NCI-H524 (cell line): ENCODE results near the gene FAM76A.
"Not testable (repeated sequence)": the region's sequence is repeated elsewhere in the genome, so short reads cannot be mapped to it uniquely, and the experiment has no call there.

Experiments used
- DNase-seq, 2 experiments: peaks; one replicate each; lab custom pipeline; 2025; lab: John Stamatoyannopoulos, UW

FAM76A gene

DNA sequence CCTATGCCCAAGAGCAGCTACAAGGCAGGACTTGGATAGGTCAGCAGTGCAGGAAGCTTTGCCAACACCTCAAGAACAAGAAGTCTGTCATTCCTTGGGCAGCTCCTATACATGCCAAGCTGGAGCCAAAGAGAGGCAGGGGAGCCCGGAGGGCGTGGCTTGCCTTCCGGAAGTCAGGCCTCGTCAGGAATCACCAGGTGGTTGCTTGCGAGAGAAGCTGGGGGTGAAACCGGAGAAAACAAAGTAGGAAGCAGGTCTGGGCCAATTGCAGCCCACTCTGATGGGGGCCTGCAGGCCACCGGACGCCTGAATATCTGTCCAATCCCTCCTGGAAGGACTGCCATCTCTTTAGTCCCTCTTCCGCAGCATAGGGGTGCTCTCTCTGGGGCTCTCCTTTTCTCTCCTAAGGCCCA lies 794 bp upstream of the FAM76A start:
- DNase-seq = peak; percentile 13 to 25

DNA sequence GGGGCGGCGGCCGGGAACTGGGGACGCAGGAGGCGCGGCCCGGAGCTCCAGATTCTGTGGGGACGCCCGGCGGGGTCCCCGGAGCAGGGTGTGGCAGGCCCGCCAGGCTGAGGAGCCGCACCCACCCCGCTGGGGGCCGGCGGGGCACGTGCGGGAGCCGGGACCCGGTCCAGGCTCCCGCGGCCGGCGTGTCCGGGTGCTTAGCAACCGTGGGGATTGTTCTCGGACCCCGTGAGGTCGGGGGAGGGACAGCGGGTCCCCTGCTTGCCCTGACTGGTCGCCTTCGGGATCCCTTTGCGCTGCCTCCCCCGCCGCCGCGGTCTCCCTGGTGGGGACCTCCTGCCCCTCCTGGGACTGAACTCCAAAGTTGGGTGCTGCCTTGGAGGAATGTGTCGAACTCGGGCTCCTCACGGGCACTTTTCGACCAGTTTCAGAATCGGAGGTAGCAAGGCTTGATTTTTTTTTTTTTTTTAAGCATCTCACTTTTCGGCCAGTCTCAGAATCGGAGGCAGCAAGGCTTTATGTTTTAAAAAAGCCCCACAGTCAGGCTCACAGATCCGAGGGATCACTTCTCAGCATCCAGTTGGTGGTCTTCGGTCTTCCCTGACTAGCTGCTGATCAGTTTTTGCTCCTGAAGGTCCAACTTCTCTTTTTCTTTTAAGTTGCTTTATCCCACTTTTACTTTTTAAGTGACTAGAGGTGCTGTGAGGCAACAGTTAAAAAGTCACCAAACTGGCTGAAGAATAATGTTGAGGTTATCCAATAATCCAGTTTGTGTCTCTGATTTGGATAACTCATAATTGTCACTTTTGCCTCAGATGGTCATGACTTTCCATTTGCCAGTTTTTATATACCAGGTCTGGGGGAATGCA lies 648 bp downstream of the FAM76A start:
- DNase-seq = peak in 1 of 2 experiments; percentile 45

DNA sequence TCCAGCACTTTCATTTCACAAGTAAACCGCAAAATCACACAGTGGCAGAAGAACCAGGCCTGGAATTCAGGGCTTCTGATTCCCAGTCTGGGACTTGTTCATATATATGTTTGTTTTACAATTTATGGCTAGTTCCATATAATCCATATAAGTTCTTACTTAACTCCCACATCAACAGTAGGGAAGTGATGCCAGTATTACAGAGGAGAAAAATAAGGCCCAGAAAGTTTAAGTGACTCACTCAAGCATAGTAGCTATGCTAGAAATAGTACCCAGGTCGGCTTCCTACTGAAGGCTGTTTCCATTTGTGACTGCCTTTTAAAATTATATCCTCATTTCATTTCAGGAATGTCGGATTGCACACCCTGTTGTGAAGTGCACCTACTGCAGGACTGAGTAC lies 1.4 kb downstream of the FAM76A start:
- no peak for DNase-seq

DNA sequence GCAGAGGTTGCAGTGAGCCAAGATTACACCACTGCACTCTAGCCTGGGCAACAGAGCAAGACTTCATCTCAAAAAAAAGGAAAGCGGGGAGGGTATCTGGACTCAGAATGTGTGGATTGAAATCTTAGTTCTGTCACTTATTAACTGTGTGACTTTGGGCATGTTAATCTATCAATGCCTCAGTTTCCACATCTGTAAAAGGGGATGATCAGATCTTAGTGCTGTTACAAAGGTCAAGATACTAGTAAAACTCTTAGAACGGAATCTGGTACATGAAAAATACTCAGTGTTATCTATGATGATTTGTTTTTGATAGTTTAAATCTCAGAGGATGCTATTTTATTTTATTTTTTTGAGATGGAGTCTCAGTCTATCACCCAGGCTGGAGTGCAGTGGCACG lies 10.5 kb downstream of the FAM76A start:
- DNase-seq = no peak

DNA sequence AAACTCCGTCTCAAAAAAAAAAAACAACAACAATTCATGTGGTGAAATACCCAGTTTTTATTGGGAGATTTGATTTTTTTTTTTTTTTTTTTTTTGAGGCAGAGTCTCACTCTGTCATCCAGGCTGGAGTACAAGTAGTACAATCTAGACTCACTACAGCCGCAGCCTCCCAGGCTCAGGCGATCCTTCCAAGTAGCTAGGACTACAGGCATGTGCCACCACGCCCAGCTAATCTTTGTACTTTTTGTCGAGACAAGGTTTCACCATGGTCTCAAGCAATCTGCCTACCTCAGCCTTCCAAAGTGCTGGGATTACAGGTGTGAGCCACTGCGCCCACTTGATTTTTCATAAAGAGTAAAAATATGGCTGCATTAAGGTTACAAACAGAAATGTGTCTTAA lies 15.4 kb downstream of the FAM76A start:
- no peak for DNase-seq

DNA sequence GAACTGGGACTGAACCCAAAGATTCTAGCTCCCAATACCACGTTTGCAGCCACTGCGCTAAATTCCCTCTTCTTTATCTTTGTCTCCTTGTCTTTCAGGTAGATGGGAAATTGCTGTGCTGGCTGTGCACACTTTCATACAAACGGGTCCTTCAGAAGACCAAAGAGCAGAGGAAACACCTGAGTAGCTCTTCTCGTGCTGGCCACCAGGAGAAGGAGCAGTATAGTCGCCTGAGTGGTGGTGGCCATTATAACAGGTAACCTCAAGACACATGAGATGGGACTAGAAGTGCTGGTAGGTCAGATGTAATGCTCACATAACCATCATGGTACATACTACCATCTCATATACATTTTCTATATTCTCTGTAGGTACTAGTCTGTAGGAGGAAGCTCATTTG lies 18.8 kb downstream of the FAM76A start:
- DNase-seq = no peak

DNA sequence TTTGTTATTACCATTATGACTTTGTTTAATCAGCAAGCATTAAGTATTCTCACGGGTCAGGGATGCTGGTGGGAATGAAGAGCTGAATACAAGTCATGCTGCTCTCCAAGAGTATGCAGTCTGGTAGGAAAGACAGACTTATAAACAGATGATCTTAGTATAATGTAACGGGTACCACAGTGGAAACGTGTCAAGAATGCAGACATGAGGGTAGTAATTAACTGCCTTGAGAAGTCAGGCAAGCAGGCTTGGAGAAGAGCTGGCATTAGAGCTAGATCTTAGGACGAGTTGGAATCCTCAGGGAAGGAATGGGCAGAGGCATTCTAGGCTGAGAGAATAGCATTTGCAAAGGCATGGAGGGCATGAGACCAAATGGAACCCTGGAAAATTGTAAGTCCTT lies 19.7 kb downstream of the FAM76A start:
- DNase-seq = no peak

DNA sequence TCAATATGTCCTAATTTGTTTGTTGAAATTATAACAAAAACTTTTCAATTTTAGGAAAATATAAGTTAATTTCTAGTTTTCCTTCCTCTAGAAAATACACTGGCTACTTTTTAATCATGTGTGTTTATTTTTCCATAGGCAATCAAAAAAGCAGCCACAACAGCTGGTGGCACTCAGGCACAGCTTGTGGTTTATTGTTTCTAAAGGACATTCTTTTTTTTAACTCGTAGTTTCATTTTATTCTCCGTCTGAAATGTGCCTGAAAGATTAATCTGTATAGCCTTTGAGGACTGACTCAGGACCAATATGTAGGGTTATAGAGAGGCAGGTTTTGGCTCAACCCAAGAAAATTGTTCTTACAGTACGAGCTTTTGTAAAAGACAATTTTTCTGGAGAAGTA lies 26.6 kb downstream of the FAM76A start:
- DNase-seq = no peak

DNA sequence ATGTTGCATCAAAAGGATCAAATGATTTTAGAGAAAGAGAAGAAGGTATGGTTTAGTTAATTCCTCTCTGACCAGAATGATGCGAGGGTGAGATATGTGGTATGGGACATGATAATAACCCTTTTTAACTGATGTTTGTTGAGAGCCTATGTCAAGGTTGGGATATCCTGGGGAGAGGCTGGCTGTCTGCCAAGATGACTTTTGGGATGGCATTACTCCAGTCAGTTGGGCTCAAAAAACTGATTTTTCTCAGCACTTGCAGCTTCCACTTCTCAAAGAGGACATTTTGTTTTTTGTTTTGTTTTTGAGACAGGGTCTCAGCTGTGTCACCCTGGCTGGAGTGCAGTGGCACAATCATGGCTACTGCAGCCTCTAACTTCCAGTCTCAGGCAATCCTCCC lies 29.5 kb downstream of the FAM76A start:
- DNase-seq = no peak

DNA sequence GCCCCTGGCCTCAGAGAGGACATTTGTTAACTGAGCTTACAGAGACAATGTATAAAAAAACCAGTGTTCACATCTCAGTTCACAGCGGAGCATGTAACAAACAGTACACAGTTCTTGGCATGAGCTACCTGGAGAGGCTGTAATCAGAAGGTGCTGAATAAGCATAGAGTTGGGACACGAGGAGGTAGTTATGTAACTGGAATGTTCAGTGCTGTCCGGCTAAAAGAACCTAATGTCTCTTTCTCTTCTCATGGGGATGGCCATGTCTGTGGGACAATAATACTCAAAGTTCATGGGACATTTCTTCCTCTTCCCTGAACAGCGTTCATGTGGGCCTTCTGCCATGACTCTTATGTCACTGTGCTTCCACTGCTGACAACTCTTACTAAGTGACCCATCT lies 30.1 kb downstream of the FAM76A start:
- no peak for DNase-seq

DNA sequence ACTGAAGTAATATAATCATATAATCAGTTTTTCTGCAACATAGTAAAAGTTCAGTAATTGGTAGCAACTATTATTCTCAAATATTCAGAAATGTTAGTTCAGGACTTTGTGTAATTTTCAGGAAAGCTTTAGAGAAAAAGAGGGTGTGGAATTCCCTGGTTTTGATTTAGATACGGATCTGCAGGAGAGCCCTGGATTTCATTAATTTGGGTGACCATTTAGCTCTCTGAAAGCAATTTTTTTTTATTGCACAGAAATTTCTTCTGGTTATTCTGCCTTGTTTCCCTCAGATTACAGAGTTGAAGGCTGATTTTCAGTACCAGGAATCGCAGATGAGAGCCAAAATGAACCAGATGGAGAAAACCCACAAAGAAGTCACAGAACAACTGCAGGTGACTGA lies 33.5 kb downstream of the FAM76A start:
- DNase-seq = no peak

DNA sequence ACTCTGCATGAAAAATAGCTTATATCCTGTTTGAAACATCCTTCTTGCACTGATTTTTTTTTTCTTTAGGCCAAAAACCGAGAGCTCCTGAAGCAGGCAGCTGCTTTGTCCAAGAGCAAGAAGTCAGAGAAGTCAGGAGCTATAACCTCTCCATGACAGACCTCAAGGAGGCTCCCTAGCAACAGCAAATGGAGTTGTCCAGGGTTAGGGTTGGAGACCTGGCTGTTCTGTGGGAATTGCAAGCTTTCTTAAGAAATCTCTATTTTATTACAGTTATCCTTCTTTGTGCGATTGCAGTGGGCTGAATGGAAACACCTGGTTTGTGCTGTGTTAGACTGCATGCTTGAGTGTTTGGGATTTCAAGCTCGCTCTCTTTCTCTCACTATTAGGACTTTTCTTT lies 34.7 kb downstream of the FAM76A start:
- DNase-seq = no peak

DNA sequence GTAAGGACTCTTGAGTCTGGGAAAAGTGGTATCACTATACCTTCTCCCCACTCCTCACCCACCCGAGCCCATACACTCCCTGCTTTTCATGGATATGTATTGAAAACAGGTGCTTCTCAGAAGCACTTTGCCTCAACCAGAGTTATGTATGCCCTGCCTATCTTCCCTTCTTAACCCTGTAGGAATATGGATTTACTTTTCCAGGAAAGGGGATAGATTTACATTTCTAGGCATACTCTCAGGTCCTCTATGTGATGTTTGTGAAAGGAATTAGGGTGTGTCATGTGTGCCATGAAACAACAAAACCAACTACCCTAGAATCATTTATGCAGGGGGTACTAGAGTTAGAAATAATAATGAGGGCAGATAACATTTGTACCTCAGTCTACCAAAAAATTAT lies 36.3 kb downstream of the FAM76A start:
- no peak for DNase-seq

DNA sequence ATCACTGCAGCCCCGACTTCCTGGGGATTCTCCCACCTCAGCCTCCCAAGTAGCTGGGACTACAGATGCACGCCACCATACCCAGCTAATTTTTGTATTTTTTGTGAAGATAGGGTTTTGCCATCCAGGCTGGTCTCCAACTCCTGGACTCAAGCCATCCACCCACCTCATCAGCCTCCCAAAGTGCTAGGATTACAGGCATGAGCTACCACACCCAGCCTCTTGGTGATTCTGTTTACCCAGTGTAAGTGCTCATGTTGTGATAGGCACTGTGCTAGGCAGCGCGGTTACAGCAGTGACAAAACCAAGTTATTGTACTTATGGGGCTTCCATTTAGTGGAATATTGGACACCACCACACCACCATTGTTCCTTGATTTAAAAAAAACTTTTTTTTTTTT lies 37.6 kb downstream of the FAM76A start:
- DNase-seq = no peak

DNA sequence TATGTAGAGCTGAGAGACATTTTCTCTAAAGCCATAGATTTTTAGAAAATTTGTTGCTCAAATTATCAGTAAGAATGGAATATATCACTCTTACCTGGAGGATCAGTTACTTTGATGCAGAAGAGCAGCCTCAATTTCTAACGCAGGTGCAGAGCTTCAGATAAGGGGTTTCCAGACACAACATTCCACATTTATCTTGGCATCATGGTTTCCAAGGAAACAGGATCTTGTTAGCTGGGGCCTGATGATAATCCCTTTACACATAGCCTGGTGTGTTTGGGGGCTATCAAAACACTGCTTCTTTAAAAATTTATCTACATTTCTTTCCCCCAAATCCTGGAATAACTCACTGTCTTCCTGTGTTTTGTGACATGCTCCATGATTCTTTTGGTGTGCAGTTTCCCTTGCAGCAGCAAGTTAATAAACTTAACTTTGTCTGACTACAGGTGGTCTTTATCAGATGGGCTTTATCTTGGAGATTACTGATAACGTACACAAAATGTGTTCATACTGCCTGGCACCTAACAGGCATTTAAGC lies 44.6 kb downstream of the FAM76A start:
- no peak for DNase-seq

DNA sequence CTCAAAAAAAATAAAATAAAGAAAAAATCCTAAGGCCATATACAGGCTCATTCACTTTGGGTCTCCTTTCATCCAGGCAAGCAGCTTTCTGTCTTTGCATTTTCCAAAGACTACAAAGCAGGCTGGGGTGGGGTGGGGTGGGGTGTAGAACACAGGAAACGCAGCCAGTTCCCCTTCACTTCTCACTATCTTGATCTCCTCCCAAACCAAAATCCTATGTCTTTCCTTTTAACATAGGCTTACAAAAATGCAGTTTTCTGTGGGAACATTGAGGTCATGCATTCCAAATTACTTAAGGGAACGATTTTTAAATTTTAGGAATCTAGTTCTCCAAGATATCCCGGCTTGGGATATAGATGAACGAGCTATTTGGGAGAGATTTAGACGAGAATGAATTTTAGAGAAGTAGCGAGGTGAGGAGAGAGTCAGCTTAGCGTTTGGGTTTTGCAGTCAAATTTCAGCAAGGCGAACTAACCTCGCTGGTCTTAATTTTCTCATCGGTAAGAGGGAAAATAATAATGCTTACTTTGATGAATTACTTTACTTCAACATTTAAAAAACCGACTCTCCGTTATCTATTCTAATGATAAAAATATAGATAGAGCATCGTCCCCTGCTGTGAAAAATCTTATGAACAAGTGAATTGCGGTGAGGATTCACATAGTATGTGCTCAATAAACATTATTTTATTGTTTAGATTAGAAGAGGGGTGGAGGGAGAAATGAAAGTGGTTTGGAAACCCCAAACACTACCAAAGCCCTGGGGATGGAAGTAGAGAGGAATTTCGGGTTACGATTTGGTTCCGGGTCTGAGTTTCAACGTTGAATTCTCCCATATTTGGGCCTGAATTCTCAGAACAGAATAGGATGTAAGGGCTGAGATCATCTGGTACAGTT lies 46.5 kb downstream of the FAM76A start:
- no peak for DNase-seq

DNA sequence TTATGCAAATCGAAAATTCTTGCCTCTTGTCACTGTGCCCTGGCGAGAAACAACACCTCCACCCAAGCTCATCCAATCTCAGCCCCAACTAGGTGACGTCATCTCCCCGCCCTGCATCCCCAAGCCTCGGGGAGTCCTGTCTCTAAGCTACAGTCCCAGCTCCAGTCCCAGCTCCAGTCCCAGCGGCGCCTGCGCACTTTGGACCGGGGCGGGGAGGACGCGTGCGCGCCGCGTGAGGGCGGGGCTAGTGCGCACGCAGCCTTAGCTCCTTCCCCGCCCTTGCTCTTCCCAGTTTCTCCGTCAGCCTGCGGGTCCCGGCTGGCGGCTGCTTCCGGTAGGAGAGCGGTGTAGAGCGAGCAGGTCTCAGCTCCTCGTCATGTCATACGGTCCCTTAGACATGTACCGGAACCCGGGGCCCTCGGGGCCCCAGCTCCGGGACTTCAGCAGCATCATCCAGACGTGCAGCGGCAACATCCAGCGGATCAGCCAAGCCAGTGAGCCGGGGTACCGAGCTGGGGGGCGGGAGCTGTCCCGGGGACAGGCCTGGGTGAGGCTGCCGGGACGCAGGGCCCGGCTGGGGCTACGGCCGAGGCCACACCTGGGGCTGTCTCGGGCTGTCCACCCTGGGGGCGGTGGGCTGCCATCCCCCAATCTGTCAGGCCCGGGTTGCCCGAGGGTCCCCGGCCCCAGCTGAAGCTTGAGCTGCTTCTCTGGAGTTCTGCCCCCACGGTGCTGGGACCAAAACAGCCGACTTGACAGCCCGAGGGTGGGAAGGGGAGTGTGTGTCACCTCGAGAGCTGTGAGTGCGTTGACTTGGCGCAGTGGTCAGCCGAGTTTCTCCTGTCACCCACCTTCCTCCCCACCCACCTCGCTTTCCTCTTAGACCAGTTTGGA lies 47.4 kb downstream of the FAM76A start, which contains the start of gene STX12:
Gene STX12 (plus strand): TSS at position 288 of the 894 bp plus-strand sequence. CDS start 89 bp downstream, at position 377.
- DNase-seq = peak; percentile 96 to 97

DNA sequence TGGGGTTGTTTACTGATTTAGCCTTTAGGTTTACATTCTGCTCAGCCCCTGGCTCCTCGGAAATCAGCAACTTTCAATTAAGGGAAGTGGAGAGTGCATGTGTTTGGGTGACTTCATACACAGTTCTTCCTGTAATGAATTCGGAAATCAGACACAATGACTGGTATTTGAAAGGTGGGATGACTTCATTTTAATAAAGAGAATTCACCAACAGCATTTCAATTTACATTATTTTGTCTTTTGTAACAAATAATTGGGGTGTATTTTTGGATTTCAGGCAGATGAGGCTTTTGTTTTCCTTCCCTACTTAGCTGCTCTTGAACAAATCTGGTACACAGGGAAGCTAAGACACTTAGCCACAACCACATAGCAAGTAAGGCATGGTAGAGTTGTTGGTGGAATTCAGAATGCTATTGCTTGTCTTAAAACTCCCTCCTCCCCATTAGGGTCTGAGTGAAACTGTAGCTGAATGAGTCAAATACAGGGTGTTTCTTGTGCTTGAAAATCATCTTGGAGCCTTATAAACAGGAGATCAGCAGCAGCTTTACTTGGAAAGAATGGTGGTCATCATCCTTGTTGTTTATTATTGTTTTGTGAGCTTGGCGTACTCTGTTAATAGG lies 48.2 kb downstream of the FAM76A start:
- no peak for DNase-seq

DNA sequence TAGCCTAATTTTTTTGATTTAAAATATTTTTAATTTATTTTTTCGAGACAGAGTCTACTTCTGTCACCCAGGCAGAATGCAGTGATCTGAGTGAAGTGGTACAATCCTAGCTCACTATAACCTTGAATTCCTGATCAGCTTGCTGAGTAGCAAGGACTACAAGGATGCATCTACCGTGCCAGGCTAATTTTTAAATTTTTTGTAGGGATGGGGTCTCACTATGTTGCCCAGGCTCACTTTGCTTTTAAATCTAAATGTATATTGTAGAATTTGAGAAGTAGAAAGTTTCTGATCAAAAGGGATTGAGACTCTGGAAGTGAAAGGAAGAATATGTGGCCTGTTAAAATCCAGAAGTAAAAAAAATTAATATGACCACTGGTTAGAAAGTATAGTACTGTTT lies 48.9 kb downstream of the FAM76A start:
- no peak for DNase-seq

DNA sequence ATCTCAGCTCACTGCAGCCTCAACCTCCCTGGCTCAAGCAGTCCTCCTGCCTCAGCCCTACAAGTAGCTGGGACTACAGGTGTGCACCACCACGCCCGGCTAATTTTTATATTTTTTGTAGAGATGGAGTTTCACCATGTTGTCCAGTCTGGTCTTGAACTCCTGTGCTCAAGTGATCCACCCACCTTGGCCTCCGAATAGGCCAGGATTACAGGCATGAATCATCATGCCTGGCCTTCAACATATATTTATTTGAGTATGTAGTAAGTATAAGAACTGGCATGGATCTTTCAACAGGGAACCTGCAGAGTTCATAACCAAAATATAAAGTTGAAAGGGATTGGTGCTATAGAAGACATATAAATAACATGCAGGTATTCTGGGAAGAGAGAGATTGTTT lies 49.6 kb downstream of the FAM76A start:
- not testable (repeated sequence) for DNase-seq

DNA sequence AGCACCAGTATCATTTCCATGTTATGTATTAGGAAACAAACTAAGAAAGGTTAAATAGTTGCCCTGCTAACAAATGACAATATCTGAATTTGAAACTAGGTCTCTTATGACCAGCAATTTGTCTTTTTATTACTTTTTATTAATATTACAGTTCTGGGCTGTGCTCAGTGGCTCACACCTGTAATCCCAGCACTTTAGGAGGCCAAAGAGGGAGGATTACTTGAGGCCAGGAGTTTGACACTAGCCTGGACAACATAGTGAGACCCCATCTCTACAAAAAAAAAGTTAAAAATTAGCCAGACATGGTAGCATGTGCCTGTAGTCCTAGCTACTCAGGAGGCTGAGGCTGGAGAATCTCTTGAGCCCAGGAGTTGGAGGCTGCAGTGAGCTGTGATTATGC lies 50.5 kb downstream of the FAM76A start:
- not testable (repeated sequence) for DNase-seq
